NCI-H524 (cell line): ENCODE results near the gene MDN1.
"Not testable (repeated sequence)": the region's sequence is repeated elsewhere in the genome, so short reads cannot be mapped to it uniquely, and the experiment has no call there.

Experiments used
- DNase-seq, 2 experiments: peaks; one replicate each; lab custom pipeline; 2025; lab: John Stamatoyannopoulos, UW

Gene MDN1

GRCh38 chr6:89818977-89819335 lies 638 bp downstream of the MDN1 start:
- DNase-seq = peak; percentile 26 to 52

DNA sequence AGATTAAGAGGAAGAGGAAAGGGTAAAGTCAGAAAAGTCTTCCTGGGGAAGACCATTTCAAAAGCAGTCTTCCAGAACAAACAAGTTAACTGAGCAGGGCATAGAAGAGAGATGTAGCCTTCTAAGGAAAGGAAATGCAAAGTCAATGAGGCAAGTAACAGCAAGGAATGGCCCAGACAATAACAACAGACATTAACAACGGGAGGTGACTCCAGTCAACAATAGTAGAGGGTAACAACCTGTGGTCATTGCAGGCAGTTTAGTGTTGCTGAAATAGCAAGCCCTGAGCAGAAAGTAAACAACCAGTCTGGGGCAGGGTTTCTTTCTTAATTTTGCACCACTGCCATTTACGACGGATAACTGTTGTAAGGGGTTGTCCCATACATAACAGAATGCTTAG lies 2.1 kb downstream of the MDN1 start:
- no peak for DNase-seq

- DNase-seq = not testable (repeated sequence)
Measured at GRCh38 chr6:89813422-89813821, 6.2 kb downstream of the MDN1 start.

- DNase-seq = no peak
Measured at GRCh38 chr6:89807581-89807980, 12.0 kb downstream of the MDN1 start.

DNA sequence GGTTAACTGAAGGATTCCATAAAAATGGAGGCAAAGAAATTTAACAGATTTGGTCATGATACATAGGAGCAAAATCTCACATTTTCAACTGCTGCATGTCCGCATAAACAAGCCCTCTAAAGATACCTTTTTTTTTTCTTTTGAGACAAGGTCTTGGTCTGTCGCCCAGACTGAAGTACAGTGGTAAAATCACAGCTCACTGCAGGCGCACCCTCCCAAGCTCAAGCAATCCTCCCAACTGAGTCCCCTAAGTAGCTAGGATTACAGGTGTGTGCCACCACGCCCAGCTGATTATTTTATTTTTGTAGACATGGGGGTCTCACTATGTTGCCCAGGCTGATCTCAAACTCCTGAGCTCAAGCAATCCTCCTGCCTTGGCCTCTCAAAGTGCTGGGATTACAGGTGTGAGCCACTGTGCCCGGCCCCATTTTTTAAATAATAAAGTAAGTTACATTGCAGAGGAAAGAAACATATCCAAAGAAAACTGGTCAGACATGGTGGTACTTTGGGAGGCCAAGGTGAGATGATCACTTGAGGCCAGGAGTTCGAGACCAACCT lies 13.7 kb downstream of the MDN1 start:
- DNase-seq = no peak

GRCh38 chr6:89803271-89803670 lies 16.3 kb downstream of the MDN1 start:
- no peak for DNase-seq

GRCh38 chr6:89799756-89800155 lies 19.8 kb downstream of the MDN1 start:
- DNase-seq = no peak

- no peak for DNase-seq
Measured at GRCh38 chr6:89799096-89799495, 20.5 kb downstream of the MDN1 start.

DNA sequence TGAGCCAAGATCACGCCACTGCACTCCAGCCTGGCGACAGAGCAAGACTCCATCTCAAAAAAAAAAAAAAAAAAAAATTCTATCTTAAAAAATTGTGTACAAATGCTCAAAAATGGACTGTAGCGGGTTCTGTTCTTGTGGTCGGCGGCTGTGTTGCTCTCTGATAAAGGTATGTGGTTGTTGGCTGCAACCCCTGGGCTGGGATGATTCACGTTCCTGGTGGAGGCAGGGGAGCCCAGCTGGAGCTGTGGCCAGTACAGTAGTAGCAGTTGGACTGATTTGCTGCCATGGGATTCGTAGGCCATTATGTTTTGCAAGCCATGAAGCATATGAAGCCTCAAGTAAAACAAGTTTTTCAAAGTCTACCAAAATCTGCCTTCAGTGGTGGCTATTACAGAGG lies 22.3 kb downstream of the MDN1 start:
- no peak for DNase-seq

- DNase-seq = no peak
Measured at GRCh38 chr6:89794324-89794723, 25.3 kb downstream of the MDN1 start.

DNA sequence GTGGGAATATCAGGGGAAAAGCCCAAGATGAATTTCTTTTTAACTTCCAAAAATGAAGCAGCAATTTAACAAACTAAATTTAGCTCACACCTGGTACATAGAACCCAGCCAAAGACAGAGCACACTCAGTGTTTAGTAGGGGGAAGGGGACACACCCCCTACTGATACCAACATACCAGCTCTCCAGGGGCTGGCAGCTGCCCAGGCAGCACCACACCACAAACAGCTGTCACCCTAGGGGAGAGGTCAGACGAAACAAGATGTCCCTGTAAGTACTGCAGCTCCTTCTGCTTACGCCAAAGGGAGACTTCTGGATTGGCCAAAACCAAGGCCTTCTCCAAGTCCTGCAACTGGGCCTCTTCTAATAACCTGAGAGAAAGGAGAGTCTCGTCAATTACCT lies 26.0 kb downstream of the MDN1 start:
- DNase-seq = no peak

DNA sequence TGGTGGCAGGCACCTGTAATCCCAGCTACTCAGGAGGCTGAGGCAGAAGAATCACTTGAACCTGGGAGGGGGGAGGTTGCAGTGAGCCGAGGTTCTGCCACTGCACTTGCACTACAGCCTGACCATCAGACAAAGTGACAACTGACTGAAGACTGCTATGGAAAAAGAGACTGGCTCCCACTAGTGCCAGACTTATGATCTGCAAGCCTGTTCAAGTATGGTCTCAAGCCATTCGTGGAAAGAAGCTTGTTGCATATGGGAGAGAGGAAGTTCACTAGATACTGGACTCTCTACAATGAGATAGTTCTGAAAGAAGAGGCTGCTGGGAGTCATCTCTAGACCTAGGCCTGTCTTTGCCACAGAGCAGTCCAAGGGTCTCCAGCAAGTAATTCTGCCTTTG lies 26.7 kb downstream of the MDN1 start:
- DNase-seq = peak in 1 of 2 experiments; percentile 41

GRCh38 chr6:89790403-89790802 lies 29.2 kb downstream of the MDN1 start:
- DNase-seq = no peak

- no peak for DNase-seq
Measured at GRCh38 chr6:89789980-89790379, 29.6 kb downstream of the MDN1 start.

GRCh38 chr6:89787660-89788328 lies 31.8 kb downstream of the MDN1 start:
- no peak for DNase-seq

DNA sequence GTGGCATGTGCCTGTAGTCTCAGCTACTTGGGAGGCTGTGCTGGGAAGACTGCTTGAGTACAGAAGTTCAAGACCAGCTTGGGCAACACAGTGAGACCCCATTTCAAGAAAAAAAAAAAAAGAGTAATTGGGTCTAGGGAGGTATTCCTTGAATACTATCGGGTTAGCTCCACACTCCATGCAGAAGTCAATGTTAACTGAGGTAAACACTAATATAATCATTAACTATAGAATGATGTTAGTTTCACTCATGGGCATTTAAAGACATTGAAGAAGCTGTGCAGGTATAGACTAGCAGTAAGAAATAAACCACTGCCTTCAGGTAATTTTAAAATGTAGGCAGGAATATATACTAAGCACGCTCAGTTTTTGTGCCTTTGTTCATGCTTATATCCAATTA lies 32.6 kb downstream of the MDN1 start:
- no peak for DNase-seq

- DNase-seq = no peak
Measured at GRCh38 chr6:89784838-89785237, 34.8 kb downstream of the MDN1 start.

DNA sequence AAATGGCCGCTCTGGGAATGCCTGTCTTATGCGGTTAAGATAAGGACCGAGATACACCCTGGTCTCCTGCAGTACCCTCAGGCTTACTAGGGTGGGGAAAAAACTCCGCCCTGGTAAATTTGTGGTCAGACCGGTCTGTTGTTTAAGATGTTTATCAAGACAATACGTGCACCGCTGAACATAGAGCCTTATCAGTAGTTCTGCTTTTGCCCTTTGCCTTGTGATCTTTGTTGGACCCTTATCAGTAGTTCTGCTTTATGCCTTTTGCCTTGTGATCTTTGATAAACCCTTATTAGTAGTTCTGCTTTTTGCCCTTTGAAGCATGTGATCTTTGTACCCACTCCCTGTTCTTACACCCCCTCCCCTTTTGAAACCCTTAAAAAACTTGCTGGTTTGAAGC lies 36.3 kb downstream of the MDN1 start:
- not testable (repeated sequence) for DNase-seq

DNA sequence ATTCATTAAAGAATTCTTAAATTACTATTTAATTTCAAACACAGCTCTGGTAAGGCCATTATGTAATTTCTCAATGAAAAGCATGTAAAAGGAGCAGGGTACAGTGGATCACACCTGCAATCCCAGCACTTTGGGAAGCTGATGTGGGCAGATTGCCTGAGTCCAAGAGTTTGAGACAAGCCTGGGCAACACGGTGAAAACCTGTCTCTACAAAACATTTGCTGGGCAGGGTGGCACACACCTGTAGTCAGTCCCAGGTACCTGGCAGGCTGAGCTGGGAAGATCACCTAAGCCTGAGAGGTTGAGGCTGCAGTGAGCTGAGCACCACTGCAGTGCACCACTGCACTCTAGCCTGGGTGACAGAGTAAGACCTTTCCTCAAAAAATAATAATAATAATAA lies 37.4 kb downstream of the MDN1 start:
- no peak for DNase-seq

DNA sequence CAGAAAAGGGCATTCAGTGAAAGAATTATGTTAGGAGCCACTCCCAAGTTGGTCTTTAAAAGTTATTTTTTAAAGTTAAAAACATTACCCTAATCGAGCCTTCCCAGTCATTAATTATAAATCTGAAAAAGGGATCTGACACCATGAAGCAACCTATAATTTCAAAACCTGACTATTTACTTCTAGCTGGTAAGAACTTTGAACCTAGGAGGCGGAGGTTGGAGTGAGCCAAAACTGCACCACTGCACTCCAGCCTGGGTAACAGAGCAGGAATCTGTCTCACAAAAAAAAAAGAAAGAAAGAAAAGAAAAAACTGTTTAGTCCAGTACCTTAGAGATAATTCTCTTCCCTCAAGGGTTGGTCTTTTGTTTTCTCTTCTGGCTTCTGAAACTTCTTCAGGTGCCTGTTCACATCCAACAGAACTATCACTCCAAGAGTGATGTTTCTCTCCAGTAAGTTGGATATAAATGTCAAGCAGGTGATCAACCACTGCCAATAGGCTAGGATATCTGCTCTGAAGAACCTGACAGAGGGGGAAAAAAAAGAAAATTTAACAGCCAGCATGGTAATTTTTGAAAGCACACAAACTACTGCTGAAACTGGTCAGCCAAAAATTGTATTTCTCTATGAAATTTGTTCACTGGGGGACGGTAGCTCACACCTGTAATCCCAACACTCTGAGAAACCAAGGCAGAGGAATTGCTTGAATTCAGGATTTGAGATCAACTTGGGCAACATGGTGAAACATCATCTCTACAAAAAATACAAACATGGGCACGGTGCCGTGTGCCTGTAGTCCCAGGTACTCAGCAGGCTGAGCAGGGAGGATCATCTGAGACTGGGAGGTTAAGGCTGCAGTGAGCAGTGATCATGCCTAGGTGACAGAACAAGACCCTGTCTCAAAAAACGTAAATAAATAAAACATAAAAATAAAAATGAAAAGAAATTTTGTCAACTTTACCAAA lies 38.2 kb downstream of the MDN1 start:
- DNase-seq = no peak

DNA sequence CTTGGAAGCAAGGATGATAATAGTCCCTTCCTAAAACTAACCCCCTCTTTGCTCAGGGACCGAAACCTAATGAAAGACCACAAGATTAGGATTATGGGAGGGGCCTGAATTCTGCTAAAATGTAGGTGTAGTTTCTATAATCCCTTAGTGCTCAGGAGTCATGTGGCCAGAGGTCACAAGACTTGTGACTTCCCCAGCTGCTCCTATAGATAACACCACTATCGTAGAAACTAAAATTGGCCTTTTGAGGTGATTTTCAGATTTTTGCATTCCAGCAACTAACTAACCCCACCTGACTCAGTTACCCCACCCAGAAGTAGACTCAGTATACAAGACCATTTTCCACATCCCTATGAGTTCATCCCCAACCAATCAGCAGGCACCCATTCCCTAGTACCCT lies 42.1 kb downstream of the MDN1 start:
- DNase-seq = no peak

- DNase-seq = no peak
Measured at GRCh38 chr6:89776583-89777233, 42.9 kb downstream of the MDN1 start.

GRCh38 chr6:89775150-89775549 lies 44.4 kb downstream of the MDN1 start:
- DNase-seq = no peak
